Activated CD8-positive, alpha-beta T cell treated with anti-CD3 and anti-CD28 coated beads for 36 hours (primary cell): Measurements from ENCODE around the gene UBR2. TPM values are rescaled to one million over a fixed set of nuclear protein-coding genes. Genes with fewer than 3 reads are reported as not detected.
A peak's percentile ranks its signal among the peaks of the same experiment; 100 is the strongest.
"Not testable (repeated sequence)": the region's sequence is repeated elsewhere in the genome, so short reads cannot be mapped to it uniquely, and the experiment has no call there.

Experiments used
- ATAC-seq: fragments of 200-7000 bp; cut with Tn5 transposase; one replicate; pipeline ENCODE4 v1.10.0; 2021; ENCODE audit warnings: mild to moderate bottlenecking, moderate library complexity
- CTCF ChIA-PET: fragments of 350-600 bp; sonication (Branson Sonifier 250); formaldehyde crosslinking; loops from one replicate; lab custom pipeline; 2021; ENCODE audit warnings: antibody characterized with exemption; lab: Charles Lee
- POLR2A ChIA-PET: fragments of 350-600 bp; sonication (Branson Sonifier 250); formaldehyde crosslinking; loops from one replicate; lab custom pipeline; 2021; ENCODE audit warnings: antibody characterized with exemption; lab: Charles Lee
- DNase-seq: peaks from one replicate; pipeline ENCODE4 v3.0.0-alpha.2; 2020
- H3K27ac Mint-ChIP-seq: one replicate; pipeline ENCODE4 v1.8.0; 2021; ENCODE audit warnings: mild to moderate bottlenecking, mixed read lengths
- H3K27me3 Mint-ChIP-seq: one replicate; pipeline ENCODE4 v1.8.0; 2021; ENCODE audit warnings: mixed read lengths
- H3K36me3 Mint-ChIP-seq: one replicate; pipeline ENCODE4 v1.8.0; 2021; ENCODE audit warnings: low read depth, mixed read lengths
- H3K4me1 Mint-ChIP-seq: one replicate; pipeline ENCODE4 v1.8.0; 2021; ENCODE audit warnings: low read depth, mixed read lengths
- H3K4me3 Mint-ChIP-seq: one replicate; pipeline ENCODE4 v1.8.0; 2021; ENCODE audit warnings: mild to moderate bottlenecking, moderate library complexity, mixed read lengths
- H3K9me3 Mint-ChIP-seq: one replicate; pipeline ENCODE4 v1.8.0; 2021; ENCODE audit warnings: mixed read lengths
- intact Hi-C: fragments of 100-400 bp; cut with micrococcal nuclease; formaldehyde crosslinking; loops from one replicate; pipeline ENCODE4 v1.10.0; 2022
- total RNA-seq, 2 experiments: library from RNA; stranded (reverse); gene quantifications; one replicate each; pipeline ENCODE4 v1.2.3, GENCODE V29; 2021
- TF ChIP-seq, protein P1 (sequence below): fragments of 200-600 bp; IDR thresholded peaks from one replicate; pipeline ENCODE4 v1.8.0; 2022; ENCODE audit warnings: antibody characterized with exemption, mild to moderate bottlenecking

The UBR2 gene
- total RNA-seq, 2 experiments from 2014 or later, result 24.5 to 25.8 TPM

DNA sequence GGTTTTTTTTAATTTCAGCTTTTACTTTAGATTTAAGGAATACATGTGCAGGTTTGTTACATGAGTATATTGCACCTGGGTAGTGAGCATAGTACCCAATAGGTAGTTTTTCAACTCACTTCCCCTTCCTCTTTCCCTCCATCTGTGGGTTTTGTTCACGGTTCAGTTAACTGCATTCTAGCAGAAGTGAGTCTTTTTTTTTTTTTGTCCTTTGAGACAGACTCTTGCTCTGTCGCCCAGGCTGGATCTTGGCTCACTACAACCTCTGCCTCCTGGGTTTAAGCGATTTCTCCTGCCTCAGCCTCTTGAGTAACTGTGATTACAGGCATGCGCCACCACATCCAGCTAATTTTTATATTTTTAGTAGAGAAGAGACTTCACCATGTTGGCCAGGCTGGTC is 8.7 kb downstream of the UBR2 start:
- DNase-seq, result no peak
- CTCF ChIA-PET, result interaction anchor here (1.5 to 2.0 kb wide), 3 partner anchors 9 to 41 kb away, joined by 5 to 11 read pairs (median 6); partner anchors contain the start of gene UBR2
- Mint-ChIP-seq H3K27ac (peak overlapping the region; percentile 75), H3K4me3 (peak overlapping the region; percentile 4), H3K27me3 (no peaks in the 10 kb centered on the region), H3K4me1 (peaks cover 37% of the 10 kb centered on the region), H3K36me3 (peaks cover 30% of the 10 kb centered on the region), H3K9me3 (no peaks in the 10 kb centered on the region)
- TF ChIP-seq, protein P1, sequence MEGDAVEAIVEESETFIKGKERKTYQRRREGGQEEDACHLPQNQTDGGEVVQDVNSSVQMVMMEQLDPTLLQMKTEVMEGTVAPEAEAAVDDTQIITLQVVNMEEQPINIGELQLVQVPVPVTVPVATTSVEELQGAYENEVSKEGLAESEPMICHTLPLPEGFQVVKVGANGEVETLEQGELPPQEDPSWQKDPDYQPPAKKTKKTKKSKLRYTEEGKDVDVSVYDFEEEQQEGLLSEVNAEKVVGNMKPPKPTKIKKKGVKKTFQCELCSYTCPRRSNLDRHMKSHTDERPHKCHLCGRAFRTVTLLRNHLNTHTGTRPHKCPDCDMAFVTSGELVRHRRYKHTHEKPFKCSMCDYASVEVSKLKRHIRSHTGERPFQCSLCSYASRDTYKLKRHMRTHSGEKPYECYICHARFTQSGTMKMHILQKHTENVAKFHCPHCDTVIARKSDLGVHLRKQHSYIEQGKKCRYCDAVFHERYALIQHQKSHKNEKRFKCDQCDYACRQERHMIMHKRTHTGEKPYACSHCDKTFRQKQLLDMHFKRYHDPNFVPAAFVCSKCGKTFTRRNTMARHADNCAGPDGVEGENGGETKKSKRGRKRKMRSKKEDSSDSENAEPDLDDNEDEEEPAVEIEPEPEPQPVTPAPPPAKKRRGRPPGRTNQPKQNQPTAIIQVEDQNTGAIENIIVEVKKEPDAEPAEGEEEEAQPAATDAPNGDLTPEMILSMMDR, result no peak
- ATAC-seq, result peak; percentile 18
- intact Hi-C loops, result no loop called here
- POLR2A ChIA-PET, result interaction anchor here (0.6 to 1.6 kb wide), 5 partner anchors 9 to 173 kb away, joined by 3 to 4 read pairs (median 3); partner anchors contain the start of genes TBCC and UBR2

DNA sequence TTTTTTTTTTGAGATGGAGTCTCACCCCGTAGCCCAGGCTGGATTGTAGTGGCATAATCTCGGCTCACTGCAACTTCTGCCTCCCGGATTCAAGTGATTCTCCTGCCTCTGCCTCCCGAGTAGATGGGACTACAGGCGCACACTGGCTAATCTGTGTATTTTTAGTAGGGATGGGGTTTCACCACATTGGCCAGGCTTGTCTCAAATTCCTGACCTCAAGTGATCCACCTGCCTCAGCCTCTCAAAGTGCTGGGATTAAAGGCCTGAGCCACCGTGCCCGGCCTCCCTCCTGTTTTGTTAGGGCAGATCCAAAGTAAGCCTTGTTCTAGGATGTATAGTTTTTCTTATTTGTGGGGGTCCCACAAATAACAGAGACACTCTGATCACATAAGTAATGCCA is 12.7 kb downstream of the UBR2 start:
- intact Hi-C loops, H3K4me3 Mint-ChIP-seq, ATAC-seq, H3K27ac Mint-ChIP-seq, H3K27me3 Mint-ChIP-seq, POLR2A ChIA-PET, H3K9me3 Mint-ChIP-seq, DNase-seq: not testable (repeated sequence)
- CTCF ChIA-PET, result interaction anchor here (1.4 to 1.9 kb wide), 2 partner anchors 9 to 29 kb away, joined by 4 to 5 read pairs; no protein-coding TSS in a partner anchor
- peaks cover 30% of the 10 kb centered on the region for H3K36me3 Mint-ChIP-seq
- H3K4me1 Mint-ChIP-seq, result peaks cover 42% of the 10 kb centered on the region

DNA sequence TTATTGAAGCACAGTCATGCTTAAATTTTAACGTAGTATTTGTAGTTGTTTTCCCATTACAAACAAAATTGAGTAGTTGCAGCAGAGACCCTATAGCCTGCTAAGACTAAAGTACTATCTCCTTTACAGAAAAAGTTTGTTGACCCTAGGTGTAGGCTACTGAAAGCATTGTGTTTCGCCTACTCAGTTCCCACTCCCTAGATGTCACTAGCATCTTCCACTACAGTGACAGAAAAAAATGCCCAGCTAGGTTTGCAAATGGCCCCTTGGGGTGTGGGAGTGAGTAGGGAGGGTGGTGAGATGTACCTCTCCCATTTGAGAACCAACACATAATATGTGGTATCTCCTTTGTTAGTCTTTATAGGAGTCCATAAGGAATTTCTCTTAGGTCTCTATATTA is 34.5 kb downstream of the UBR2 start:
- ChIA-PET CTCF (interaction anchor here (1.3 kb wide), 1 partner anchor 8 kb away, joined by 4 read pairs; no protein-coding TSS in a partner anchor), POLR2A (no interaction called here)
- ATAC-seq (no peak), DNase-seq (no peak)
- H3K36me3 Mint-ChIP-seq, result peaks cover 31% of the 10 kb centered on the region
- TF ChIP-seq, protein P1, result no peak
- intact Hi-C loops, result no loop called here
- no peaks in the 10 kb centered on the region for H3K27me3 Mint-ChIP-seq
- H3K27ac Mint-ChIP-seq, result peak overlapping the region; percentile 25
- no peaks in the 10 kb centered on the region for H3K9me3 Mint-ChIP-seq
- H3K4me3 Mint-ChIP-seq, result no peak overlapping the region
- peaks cover 11% of the 10 kb centered on the region for H3K4me1 Mint-ChIP-seq

DNA sequence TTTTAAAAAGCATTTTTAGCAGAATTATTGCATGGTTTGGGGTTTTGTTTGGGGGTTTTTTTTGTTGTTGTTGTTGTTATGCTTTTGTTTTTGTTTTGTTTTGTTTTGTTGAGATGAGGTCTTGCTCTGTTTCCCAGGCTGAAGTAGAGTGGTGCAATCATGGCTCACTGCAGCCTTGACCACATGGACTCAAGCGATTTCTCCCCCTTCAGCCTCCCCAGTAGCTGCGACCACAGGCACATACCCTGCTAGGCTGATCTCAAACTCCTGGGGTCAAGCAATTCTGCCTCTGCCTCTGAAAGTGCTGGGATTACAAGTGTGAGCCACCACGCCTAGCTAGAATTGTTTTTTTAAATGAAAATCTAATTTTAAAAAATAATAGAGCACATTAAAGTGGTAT is 35.7 kb downstream of the UBR2 start:
- TF ChIP-seq, protein P1, result no peak

DNA sequence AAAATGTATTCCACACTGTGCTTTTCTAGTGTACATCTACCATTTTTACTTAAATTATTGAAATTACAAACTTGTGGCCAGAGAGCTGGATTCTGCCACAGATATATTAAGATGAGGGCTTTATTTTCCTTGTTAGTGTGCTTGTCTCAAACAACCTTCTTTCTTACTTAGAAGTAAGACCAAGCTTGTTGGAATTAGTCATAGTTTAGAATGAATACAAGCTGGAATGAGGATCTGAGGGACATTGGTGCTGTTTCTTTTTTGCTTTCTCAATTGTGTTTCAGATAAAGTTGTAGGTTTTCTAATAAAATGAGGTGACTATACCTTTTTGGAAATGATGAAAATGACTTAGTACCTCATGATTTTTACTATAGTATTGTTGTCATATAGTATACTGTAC is 40.3 kb downstream of the UBR2 start:
- Mint-ChIP-seq H3K4me3 (no peak overlapping the region), H3K9me3 (no peaks in the 10 kb centered on the region), H3K4me1 (peaks cover 6% of the 10 kb centered on the region), H3K27ac (no peak overlapping the region), H3K36me3 (peaks cover 11% of the 10 kb centered on the region), H3K27me3 (no peaks in the 10 kb centered on the region)
- CTCF ChIA-PET, result interaction anchor here (1.5 to 1.8 kb wide), 2 partner anchors 56 to 343 kb away, joined by 5 to 6 read pairs; no protein-coding TSS in a partner anchor
- POLR2A ChIA-PET, result interaction anchor here (0.8 kb wide), 1 partner anchor 141 kb away, joined by 3 read pairs; no protein-coding TSS in a partner anchor
- ATAC-seq, result no peak
- DNase-seq, result no peak
- TF ChIP-seq, protein P1, result no peak
- intact Hi-C loops, result no loop called here

More for the DNA sequence above, 35.7 kb downstream of the UBR2 start:
- Mint-ChIP-seq H3K36me3 (peaks cover 30% of the 10 kb centered on the region), H3K9me3 (no peaks in the 10 kb centered on the region), H3K4me1 (peaks cover 11% of the 10 kb centered on the region), H3K27ac (no peak overlapping the region), H3K4me3 (no peak overlapping the region), H3K27me3 (no peaks in the 10 kb centered on the region)
- ATAC-seq (no peak), DNase-seq (no peak)
- POLR2A ChIA-PET, result interaction anchor here (0.5 kb wide), 1 partner anchor 14 kb away, joined by 3 read pairs; no protein-coding TSS in a partner anchor
- intact Hi-C loops, result no loop called here
- CTCF ChIA-PET, result no interaction called here

DNA sequence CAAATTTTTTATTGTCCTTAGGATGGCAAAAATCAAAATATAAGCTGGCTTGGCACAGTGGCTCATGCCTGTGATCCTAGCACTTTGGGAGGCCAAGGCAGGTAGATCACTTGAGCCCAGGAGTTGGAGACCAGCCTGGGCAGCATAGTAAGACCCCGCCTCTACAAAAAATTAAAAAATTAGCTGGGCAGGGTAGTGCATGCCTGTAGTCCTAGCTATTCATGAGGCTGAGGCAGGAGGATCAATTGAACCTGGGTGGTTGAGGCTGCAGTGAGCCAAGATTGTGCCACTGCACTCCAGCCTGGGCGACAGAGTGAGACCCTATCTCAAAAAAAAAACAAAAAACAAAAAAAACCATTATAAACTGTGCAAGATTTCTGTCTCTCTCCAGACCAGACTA is 40.9 kb downstream of the UBR2 start:
- intact Hi-C loops, H3K4me1 Mint-ChIP-seq, DNase-seq, H3K27me3 Mint-ChIP-seq, ATAC-seq, H3K9me3 Mint-ChIP-seq, POLR2A ChIA-PET, H3K4me3 Mint-ChIP-seq: not testable (repeated sequence)
- CTCF ChIA-PET, result interaction anchor here (1.8 kb wide), 1 partner anchor 344 kb away, joined by 5 read pairs; no protein-coding TSS in a partner anchor
- peaks cover 11% of the 10 kb centered on the region for H3K36me3 Mint-ChIP-seq
- peak overlapping the region; percentile 1 for H3K27ac Mint-ChIP-seq
